Lung (tissue), 12 donors: ENCODE results near the gene PLIN1. TPM values are rescaled to one million over a fixed set of nuclear protein-coding genes. Genes with fewer than 3 reads are reported as not detected.

Experiments
- ATAC-seq: fragments of 200-7000 bp; cut with Tn5 transposase; one replicate; pipeline ENCODE4 v1.9.1; 2020; ENCODE audit warnings: moderate number of reproducible peaks; ENCODE audit not compliant: insufficient read depth, low FRiP score
- DNase-seq, 3 donors: peaks; one replicate each; pipeline ENCODE4 v3.0.0-alpha.2; 2013 to 2017
- H3K27ac ChIP-seq, 2 donors: one replicate each; pipeline ENCODE4 v1.5.1; 2013; ENCODE audit warnings: mild to moderate bottlenecking in 2 of 2, moderate library complexity in 2 of 2, control low read depth in 1 of 2, inconsistent platforms in 1 of 2, low read depth in 1 of 2, low read length in 1 of 2
- H3K27me3 ChIP-seq, 3 donors: one replicate each; pipeline ENCODE4 v1.5.1; 2013; ENCODE audit warnings: low read length in 2 of 3; ENCODE audit not compliant: control insufficient read depth in 3 of 3, insufficient read depth in 3 of 3
- H3K36me3 ChIP-seq, 4 donors: one replicate each; pipeline ENCODE4 v1.5.1; 2013; ENCODE audit warnings: low read length in 4 of 4, mild to moderate bottlenecking in 1 of 4, moderate library complexity in 1 of 4; ENCODE audit not compliant: control insufficient read depth in 4 of 4, insufficient read depth in 4 of 4
- H3K4me1 ChIP-seq, 5 donors: one replicate each; pipeline ENCODE4 v1.5.1; 2013; ENCODE audit warnings: low read length in 5 of 5, mild to moderate bottlenecking in 2 of 5, moderate library complexity in 1 of 5; ENCODE audit not compliant: control insufficient read depth in 5 of 5, insufficient read depth in 5 of 5
- H3K4me3 ChIP-seq: one replicate; pipeline ENCODE4 v1.5.1; 2013; ENCODE audit warnings: mild to moderate bottlenecking, control low read depth, moderate library complexity
- H3K9ac ChIP-seq, 2 donors: one replicate each; pipeline ENCODE4 v1.5.1; 2013; ENCODE audit warnings: low read length in 2 of 2, control low read depth in 1 of 2; ENCODE audit not compliant: insufficient read depth in 1 of 2
- H3K9me3 ChIP-seq, 4 donors: one replicate each; pipeline ENCODE4 v1.5.1; 2013; ENCODE audit warnings: low read length in 3 of 4, mild to moderate bottlenecking in 1 of 4, moderate library complexity in 1 of 4; ENCODE audit not compliant: control insufficient read depth in 4 of 4, insufficient read depth in 3 of 4
- WGBS, 2 donors: extraction: QIAGEN DNeasy Blood & Tissue Kit; methylation state at CpG; one replicate each; pipeline ENCODE4 v1.1.7; 2013; 5-methylcytosine and 5-hydroxymethylcytosine counted together
- polyA plus RNA-seq, 2 donors: library from polyadenylated mRNA; stranded (reverse); fragments of 200-250 nt; gene quantifications; one replicate each; pipeline ENCODE4 v1.2.1, GENCODE V29; 2013
- total RNA-seq, 2 donors: library from RNA; depleted of rRNA in 1 of 2; stranded (reverse); fragments of >200 nt in 1 of 2; gene quantifications; one replicate each; pipeline ENCODE4 v1.2.1, GENCODE V29; 2014 to 2021
- TF ChIP-seq, protein P1 (sequence below): IDR thresholded peaks from 2 replicates; pipeline ENCODE4 v1.5.1; 2012; ENCODE audit warnings: mild to moderate bottlenecking; ENCODE audit errors: control extremely low read depth, extremely low read depth
- donor health status: control.
- donor health status: control.
- donor health status: Bipolar disorder and iron deficiency.
- donor health status: healthy.
- donor health status: DM: yes; HTN: yes; CAD: no.

PLIN1 gene
- total and polyA plus RNA-seq, 4 donors, result 0.21 to 0.55 (median 0.45) TPM

DNA sequence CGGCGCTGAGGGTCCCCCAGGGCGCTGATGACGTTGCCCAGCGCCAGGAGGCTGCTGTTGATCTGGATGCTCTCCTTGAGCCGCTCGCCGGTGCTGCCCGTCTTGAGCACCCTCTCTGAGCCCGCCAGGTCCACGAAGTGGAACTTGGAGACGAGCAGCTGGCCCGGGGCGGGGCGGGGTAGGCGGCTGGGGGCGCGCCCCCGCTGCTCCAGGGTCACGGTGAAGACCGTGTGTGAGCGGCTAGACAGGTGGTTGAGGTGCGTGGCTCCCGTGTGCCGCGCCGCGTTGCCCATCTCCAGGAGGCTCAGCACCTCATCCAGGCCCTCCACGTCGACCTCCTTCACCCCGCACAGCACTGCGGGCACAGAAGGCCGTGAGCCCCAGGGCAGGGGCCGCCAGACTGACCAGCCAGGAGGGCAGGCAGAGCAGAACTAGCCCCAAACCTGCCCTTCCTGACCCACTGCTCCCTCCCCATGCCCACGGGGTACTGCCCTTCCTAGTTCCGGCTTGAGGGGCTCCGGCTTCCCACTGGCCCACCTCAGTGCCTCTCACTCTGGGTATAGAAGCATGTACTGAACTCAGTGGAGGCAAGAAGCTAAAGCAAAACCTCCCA, 30.0 kb downstream of the PLIN1 start:
- Histone ChIP-seq H3K9ac (no peak overlapping the region), H3K4me3 (no peak overlapping the region), H3K4me1 (peaks cover 0 to under 1% (median 0%) of the 10 kb centered on the region in 5 donors), H3K27ac (no peak overlapping the region), H3K27me3 (no peaks in the 10 kb centered on the region), H3K9me3 (no peaks in the 10 kb centered on the region), H3K36me3 (peaks cover 0 to 24% (median 5%) of the 10 kb centered on the region in 4 donors)
- 96 to 97% methylated on average over 37 of the region's 37 CpGs for WGBS, 2 donors
- TF ChIP-seq, protein P1, sequence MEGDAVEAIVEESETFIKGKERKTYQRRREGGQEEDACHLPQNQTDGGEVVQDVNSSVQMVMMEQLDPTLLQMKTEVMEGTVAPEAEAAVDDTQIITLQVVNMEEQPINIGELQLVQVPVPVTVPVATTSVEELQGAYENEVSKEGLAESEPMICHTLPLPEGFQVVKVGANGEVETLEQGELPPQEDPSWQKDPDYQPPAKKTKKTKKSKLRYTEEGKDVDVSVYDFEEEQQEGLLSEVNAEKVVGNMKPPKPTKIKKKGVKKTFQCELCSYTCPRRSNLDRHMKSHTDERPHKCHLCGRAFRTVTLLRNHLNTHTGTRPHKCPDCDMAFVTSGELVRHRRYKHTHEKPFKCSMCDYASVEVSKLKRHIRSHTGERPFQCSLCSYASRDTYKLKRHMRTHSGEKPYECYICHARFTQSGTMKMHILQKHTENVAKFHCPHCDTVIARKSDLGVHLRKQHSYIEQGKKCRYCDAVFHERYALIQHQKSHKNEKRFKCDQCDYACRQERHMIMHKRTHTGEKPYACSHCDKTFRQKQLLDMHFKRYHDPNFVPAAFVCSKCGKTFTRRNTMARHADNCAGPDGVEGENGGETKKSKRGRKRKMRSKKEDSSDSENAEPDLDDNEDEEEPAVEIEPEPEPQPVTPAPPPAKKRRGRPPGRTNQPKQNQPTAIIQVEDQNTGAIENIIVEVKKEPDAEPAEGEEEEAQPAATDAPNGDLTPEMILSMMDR, result no peak
- ATAC-seq (no peak), DNase-seq (peak in 1 of 3 donors; percentile 4)

DNA sequence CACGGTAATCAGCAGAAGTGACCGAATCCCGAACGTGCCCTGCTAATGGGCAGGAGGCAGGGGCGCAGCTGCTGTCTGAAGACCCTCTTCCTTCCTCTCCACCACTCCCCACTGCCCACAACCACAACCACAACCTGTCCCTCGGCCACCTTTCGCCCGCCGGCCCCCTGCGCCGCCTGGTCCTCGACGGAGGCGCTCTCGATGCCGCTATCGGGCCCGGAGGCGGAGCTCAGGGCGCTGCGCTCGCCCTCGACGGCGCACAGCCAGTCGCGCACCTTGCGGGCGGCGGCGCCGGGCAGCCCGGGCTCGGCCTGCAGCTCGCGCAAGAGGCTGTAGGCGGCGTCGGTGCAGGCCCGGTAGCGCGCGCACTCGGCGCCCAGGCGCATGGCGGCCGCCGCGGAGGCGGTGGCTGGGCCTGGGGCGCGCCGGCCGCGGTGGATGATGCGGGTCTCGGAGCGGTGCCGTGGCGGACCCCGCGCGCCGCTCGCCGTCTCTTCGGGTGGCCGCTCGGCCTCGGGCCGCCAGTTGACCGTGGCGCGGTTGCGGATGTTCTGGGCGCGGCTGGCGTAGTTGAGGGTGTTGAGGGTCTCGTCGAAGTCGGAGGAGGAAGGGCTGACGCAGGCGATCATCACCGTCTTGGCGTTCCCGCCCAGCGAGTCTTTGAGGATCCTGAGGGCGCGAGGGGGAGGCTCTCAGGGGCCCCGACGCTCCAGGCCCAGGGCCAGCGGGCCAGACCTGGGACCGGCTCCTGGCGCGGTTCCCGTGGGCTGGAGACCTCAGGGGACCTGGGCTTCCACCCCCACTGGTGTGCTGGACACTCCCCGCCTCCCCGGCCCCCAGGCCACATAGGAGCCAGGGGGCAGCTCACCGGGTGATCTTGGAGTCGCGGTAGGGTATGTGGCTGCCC, 30.8 kb downstream of the PLIN1 start:
- TF ChIP-seq, protein P1, result no peak
- DNase-seq, result peak in 1 of 3 donors; percentile 7
- no peaks in the 10 kb centered on the region for H3K4me1 ChIP-seq
- no peak overlapping the region for H3K4me3 ChIP-seq
- H3K27me3 ChIP-seq, result no peaks in the 10 kb centered on the region
- H3K36me3 ChIP-seq, result peaks cover 0 to 25% (median 5%) of the 10 kb centered on the region in 4 donors
- 86 to 88% methylated on average over 102 of the region's 102 CpGs for WGBS, 2 donors
- ATAC-seq, result no peak
- H3K27ac ChIP-seq, result no peak overlapping the region
- no peak overlapping the region for H3K9ac ChIP-seq
- no peaks in the 10 kb centered on the region for H3K9me3 ChIP-seq

DNA sequence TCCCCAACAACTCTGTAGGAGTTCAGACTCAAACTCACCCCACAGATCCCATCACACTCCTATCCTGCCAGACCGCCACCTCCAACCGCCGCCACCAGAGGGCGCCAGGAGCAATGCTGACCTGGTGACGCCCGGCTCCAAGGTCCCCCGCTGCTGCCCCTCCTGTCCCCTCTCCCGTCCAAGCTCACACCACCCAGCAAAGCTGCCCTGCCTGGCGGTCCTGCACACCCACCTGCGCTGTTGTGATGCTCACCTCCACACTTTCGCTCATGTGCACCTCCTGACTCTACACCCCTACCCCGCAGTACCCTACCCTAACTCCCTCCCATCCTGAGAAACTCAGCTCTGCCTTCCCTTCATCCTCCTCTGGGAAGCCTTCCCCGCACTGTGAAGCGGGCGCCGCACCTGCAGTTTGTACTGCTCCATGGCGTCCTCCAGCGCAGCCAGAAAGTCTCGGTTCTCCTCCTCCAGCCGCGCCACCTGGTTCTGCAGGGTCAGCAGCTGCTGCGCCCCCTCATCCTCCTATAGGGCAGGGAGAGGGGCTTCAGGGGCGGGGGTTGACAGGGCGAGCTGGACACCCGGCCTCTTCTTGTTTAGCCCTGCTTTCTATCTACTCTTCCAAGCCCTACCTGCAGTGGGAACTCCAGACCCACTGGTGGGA, 31.8 kb downstream of the PLIN1 start:
- Histone ChIP-seq H3K4me3 (no peak overlapping the region), H3K9ac (no peak overlapping the region), H3K4me1 (no peaks in the 10 kb centered on the region), H3K9me3 (no peaks in the 10 kb centered on the region), H3K27me3 (no peaks in the 10 kb centered on the region), H3K36me3 (peaks cover 0 to 28% (median 5%) of the 10 kb centered on the region in 4 donors), H3K27ac (no peak overlapping the region)
- ATAC-seq (peak; percentile 63), DNase-seq (peak; percentile 57 to 70 (median 67))
- 52 to 57% methylated on average over 25 of the region's 25 CpGs for WGBS, 2 donors
- TF ChIP-seq, protein P1, result peak; percentile 41
